ENCODE data around the gene PC. TPM values are rescaled to one million over a fixed set of nuclear protein-coding genes. Genes with fewer than 3 reads are reported as not detected.

The PC gene
- total and polyA plus RNA-seq, 9 of the 15 experiments (the other 6 are each of a cell fraction or from before 2014, with no cell fraction given) = 0.94 to 38.0 (median 8.7) TPM

DNA sequence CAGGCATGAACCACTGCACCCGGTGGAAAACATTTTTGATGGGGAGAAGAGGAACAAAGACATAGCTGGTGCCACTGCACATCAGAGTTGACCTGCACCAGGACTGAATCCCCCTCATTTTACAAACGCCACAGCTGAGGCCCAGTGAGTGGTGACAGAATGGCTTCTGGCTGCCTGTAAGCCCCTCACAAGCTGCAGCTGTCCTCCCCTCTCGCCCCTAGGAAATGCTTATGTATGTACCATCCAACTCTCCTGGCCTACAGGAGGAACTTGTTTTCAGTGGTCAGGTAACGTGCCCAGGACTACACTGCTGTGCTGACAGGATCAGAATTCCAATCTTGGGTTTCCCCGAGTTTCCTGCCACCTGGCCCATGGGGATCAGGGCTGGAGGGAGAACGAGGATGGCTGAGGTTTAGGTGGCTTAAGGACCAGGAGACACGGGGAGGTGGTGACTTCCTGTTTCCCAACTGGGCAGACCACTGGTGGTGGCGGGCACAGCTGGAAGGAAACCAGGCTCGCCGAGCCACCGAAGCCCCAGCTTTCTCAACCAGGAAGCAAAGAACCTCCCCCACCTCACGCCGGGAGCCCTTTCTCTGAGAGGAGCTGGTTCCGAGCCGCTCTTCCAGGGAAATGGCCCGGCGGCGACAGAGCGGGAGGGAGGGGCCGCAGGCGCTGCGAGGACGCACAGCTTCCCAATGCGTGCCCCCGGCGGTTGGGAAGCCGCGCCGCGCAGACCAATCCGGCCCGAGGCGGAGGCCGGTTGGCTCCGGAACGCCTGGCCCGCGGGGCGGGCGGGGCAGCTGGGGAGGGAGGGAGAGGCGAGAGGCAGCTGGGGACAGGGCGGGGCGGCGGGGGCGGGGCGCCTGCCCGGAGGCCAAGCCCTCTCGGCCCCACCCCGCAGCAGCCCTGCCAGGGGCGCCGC, 102.3 kb downstream of the PC start (continued):
- no peak for TF ChIP-seq CHD4 (IDR thresholded peaks at IDR 0.05; ENCODE audit: insufficient read depth, insufficient replicate concordance, low read depth, low read length, poor library complexity, severe bottlenecking)
- TF ChIP-seq CHCHD3 (CRISPR knock-in tag; IDR thresholded peaks at IDR 0.05) = 0 out of 2 replicates have a peak, but pooled peaks have one; percentile 67
- TF ChIP-seq NONO (IDR thresholded peaks at IDR 0.05; ENCODE audit: low read depth in 2 of 2, low read length in 1 of 2) = 0 out of 4 replicates have a peak, but pooled peaks of 1 of the 2 experiments have one; percentile 17
- TF ChIP-seq UBTF (IDR thresholded peaks at IDR 0.05; ENCODE audit: borderline replicate concordance in 1 of 2, low read depth in 2 of 2, low read length in 2 of 2) = 0 out of 4 replicates have a peak, but pooled peaks of 1 of the 2 experiments have one; percentile 63
- peak; percentile 73 for TF ChIP-seq HMGN3 (IDR thresholded peaks at IDR 0.05; ENCODE audit: borderline replicate concordance, extremely low read depth, insufficient read length, low read depth, low read length)
- peak; percentile 87 for TF ChIP-seq ZFX (CRISPR knock-in tag; IDR thresholded peaks at IDR 0.05)
- TF ChIP-seq, protein P1, sequence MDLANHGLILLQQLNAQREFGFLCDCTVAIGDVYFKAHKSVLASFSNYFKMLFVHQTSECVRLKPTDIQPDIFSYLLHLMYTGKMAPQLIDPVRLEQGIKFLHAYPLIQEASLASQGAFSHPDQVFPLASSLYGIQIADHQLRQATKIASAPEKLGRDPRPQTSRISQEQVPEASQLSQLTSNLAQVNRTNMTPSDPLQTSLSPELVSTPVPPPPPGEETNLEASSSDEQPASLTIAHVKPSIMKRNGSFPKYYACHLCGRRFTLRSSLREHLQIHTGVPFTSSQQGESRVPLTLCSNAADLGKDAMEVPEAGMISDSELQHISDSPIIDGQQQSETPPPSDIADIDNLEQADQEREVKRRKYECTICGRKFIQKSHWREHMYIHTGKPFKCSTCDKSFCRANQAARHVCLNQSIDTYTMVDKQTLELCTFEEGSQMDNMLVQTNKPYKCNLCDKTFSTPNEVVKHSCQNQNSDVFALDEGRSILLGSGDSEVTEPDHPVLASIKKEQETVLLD (IDR thresholded peaks at IDR 0.05) = peak; percentile 21; the same call in 1 of the 2 replicates
- TF ChIP-seq MAZ (CRISPR knock-in tag; conservative IDR thresholded peaks at IDR 0.05 in 1 of 2, IDR thresholded peaks at IDR 0.05 in 1 of 2) = peak; percentile 99
- no peak for TF ChIP-seq ZNF217 (CRISPR knock-in tag; IDR thresholded peaks at IDR 0.05)
- TF ChIP-seq, protein P2, sequence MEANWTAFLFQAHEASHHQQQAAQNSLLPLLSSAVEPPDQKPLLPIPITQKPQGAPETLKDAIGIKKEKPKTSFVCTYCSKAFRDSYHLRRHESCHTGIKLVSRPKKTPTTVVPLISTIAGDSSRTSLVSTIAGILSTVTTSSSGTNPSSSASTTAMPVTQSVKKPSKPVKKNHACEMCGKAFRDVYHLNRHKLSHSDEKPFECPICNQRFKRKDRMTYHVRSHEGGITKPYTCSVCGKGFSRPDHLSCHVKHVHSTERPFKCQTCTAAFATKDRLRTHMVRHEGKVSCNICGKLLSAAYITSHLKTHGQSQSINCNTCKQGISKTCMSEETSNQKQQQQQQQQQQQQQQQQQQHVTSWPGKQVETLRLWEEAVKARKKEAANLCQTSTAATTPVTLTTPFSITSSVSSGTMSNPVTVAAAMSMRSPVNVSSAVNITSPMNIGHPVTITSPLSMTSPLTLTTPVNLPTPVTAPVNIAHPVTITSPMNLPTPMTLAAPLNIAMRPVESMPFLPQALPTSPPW (CRISPR knock-in tag; IDR thresholded peaks at IDR 0.05) = peak; percentile 99
- TF ChIP-seq NCOA4 (IDR thresholded peaks at IDR 0.05; ENCODE audit: partially characterized antibody) = no peak
- peak; percentile 87; the same call in 1 of the 2 replicates for TF ChIP-seq POLR2AphosphoS2 (IDR thresholded peaks at IDR 0.05; ENCODE audit: low read length)
- TF ChIP-seq FOXA3 (CRISPR knock-in tag; conservative IDR thresholded peaks at IDR 0.05 in 1 of 2, IDR thresholded peaks at IDR 0.05 in 1 of 2) = peak in 1 of 2 experiments; percentile 15; a peak in 1 of 4 replicates
